GDM1 (cell line): ENCODE results near the gene GIGYF2.
"Not testable (repeated sequence)": the region's sequence is repeated elsewhere in the genome, so short reads cannot be mapped to it uniquely, and the experiment has no call there.

Source experiments
- DNase-seq: peaks from one replicate; lab custom pipeline; 2025; lab: John Stamatoyannopoulos, UW

Gene GIGYF2

DNA sequence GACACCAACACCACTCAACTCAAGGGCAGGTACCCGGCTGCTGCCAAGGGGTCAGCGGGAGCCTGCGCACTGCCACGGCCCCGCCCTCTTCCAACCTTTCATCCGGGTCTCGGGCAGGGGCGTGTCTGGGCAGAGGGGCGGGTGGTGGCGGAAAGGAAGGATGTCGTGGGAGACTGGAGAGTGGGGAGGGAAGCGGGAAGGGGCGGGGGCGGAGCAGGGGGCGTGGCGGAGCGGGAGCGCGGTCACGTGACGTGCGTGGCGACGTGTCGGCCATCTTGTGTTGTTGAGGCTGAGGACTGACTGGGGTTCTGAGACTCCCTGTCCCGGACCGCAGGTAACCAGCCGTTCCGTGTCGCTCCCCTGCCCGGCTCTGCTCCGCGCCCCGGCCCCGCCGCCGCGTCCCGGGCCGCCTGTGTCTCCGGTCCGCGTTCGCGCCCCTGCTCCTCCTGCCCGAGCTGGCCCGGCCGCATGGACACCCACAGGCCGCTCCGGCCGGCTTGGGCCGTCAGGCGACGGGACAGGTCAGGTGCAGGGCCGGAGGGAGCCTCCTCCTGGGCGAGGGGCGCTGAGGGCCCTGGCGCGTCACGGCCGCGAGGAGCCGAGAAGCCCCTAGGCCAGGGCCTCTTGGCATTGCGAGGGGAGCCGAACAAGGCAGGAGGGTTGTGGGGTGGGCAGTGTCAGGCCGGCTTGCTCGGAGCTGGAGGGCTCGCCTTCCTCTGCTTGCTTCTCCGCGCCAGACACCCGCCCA, at the start of gene GIGYF2:
GIGYF2 (plus strand) TSS at position 273 of the 748 bp plus-strand sequence. CDS start 37,867 bp downstream, outside the sequence.
- DNase-seq = peak; percentile 95

DNA sequence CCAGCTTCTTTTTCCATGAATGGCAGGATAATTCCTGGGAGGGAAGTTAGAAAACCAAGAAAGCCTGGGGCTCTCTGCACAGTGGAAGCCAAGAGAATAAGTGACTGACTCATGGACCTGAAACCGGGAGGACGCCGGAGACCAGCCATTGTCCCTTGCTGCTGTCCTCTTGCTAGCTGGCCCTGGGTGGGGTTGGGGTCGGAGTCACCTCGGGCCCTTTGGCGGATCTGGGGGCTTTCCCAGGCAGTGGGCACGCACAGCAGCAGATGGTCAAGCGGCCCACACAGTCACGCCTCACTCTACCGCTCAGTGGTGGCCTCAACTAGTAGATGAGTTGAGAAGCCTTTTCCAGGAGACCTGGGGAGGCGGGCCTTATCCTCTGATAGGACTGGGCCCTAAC, 48.1 kb upstream of the GIGYF2 start:
- no peak for DNase-seq

- DNase-seq = no peak
Observed at GRCh38 chr2:232652505-232652851, 44.7 kb upstream of the GIGYF2 start.

- no peak for DNase-seq
Observed at GRCh38 chr2:232653441-232653840, 43.7 kb upstream of the GIGYF2 start.

GRCh38 chr2:232655392-232655791, 41.7 kb upstream of the GIGYF2 start:
- DNase-seq = no peak

- DNase-seq = no peak
Observed at GRCh38 chr2:232658217-232658785, 38.8 kb upstream of the GIGYF2 start.

DNA sequence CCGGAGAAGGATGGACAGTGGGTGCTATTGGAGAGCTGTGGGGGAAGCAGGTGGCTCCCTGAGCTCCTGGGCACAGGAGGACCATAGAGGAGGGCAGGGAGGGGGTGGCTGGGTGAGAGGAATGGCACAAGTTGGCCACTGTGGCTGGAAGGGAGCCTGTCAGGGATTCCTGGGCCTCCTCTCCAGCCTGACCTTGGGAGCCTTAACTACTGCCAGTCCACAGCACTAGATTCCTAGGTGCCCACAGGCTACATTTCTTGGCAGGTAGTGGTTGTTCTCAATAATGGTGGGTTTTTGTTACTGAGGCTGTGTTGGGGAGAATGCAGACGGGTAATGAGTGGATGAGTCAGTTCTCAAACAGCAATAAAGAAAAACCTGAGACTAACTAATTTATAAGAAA, 37.8 kb upstream of the GIGYF2 start:
- no peak for DNase-seq

GRCh38 chr2:232662486-232663260, 34.5 kb upstream of the GIGYF2 start:
- no peak for DNase-seq

- no peak for DNase-seq
Observed at GRCh38 chr2:232666051-232666805, 30.9 kb upstream of the GIGYF2 start.

- DNase-seq = no peak
Observed at GRCh38 chr2:232667989-232668583, 29.0 kb upstream of the GIGYF2 start.

GRCh38 chr2:232668805-232669444, 28.2 kb upstream of the GIGYF2 start:
- no peak for DNase-seq

- no peak for DNase-seq
Observed at GRCh38 chr2:232672588-232672987, 24.5 kb upstream of the GIGYF2 start.

DNA sequence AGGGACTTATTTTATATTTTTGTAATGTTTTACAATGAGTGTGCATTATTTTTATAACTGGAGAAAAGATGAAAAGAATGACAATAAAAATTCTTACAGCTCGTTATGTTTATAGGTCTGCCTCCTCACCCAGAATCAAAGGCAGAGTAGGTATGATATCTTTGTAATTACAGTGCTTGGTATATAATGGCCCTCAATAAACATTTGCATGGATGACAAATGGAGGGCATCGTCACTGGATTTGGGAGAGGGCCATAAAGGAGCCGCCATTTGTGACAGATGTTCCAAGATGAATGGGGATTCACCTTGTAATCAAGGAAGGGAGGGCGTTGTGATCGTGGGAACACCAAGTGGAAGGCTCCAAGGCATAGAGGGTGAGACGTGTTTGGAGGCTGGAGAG, 22.6 kb upstream of the GIGYF2 start:
- no peak for DNase-seq

DNA sequence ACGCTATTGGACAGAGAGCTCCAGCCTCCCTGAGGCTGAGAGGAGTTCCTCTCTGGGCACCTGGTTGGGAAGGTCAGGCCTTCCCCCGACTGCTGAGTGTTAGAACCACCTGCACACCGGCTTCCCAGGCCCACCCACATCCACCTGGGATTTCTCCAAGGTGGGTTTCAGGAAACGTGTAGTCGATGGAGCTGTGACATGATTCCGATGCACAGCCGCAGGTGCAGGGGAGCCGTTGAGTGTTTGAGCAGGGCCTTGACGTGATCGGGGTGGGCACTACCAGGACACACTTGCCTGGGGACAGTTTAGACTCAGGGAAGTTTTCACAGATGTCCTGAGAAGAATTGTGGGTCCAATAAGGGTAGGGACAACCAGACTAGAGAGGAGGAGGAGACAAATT, 21.8 kb upstream of the GIGYF2 start:
- no peak for DNase-seq

- no peak for DNase-seq
Observed at GRCh38 chr2:232680006-232680405, 17.1 kb upstream of the GIGYF2 start.

- DNase-seq = no peak
Observed at GRCh38 chr2:232681527-232681926, 15.6 kb upstream of the GIGYF2 start.

GRCh38 chr2:232683368-232683767, 13.8 kb upstream of the GIGYF2 start:
- no peak for DNase-seq

DNA sequence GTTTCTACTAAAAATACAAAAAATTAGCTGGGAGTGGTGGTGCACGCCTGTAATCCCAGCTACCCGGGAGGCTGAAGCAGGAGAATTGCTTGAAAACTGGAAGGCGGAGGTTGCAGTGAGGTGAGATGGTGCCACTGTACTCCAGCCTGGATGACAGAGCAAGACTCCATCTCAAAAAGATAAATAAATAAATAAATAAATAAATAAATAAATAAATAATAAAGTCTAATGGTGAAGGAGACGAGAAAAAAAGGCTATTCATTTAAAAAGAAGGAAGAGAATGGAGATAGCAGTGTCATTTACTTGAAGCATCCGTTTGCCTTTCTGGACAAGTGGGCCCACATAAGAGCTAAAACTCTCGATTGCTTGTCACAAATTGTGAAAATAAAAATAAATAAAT, 11.7 kb upstream of the GIGYF2 start:
- not testable (repeated sequence) for DNase-seq

DNA sequence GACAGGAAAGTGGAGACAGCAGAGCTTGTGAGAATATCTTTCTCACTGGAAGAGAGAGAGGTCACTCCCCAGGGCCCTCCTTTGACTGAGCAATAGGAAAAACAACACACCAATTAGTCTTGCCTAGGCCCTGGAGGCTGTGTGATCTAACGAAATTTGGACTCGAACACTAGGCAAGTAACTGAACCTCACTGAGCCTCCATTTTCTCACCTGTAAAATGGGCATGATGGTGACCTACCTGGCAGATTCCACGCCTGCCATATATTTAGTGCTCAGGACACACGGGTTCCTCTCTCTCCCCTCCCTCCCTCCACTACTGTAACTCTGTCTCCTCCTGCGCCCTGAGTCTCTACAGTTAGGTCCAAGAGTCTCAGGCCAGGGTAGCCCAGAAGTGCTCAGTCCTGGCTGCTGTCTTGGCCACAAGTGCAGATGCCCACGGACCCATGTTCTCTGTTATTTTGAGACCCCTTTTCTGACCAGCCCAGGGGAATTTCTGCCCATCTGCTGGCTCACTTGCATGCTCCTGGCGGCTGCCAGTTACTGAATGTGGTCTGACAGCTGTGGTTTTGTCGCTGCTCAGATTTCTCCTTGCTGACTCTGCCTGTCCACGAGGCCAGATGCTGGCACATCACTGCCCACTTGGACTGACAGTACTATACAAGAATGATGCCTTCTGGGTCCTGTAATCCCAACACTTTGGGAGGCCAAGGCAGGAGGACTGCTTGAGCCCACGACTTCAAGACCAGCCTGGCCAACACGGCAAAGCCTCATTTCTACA, 9.6 kb upstream of the GIGYF2 start:
- no peak for DNase-seq

- no peak for DNase-seq
Observed at GRCh38 chr2:232688201-232688600, 8.9 kb upstream of the GIGYF2 start.
